K562 (cell line): ENCODE data around the gene CTDSP1. TPM values are rescaled to one million over a fixed set of nuclear protein-coding genes. Genes with fewer than 3 reads are reported as not detected.

ENCODE experiments used
- ARHGAP35 ChIP-seq: fragments of 450-650 bp; IDR thresholded peaks from 2 replicates; pipeline ENCODE4 v1.6.1; 2018; ENCODE audit not compliant: partially characterized antibody
- CREB3L1 ChIP-seq: fragments of 450-650 bp; IDR thresholded peaks from 2 replicates; pipeline ENCODE4 v1.6.1; 2014; ENCODE audit warnings: low read depth, mild to moderate bottlenecking, moderate library complexity, borderline replicate concordance
- HMGXB4 ChIP-seq: sonication (generic); formaldehyde crosslinking; IDR thresholded peaks from 2 replicates; pipeline ENCODE4 v1.8.1; 2023; ENCODE audit warnings: mild to moderate bottlenecking, missing genetic modification reagents
- ILK ChIP-seq: fragments of 450-650 bp; IDR thresholded peaks from 2 replicates; pipeline ENCODE4 v1.6.1; 2016; ENCODE audit warnings: missing genetic modification characterization, low read depth, mild to moderate bottlenecking, missing compliant biosample characterization, moderate library complexity, borderline replicate concordance
- MTF1 ChIP-seq: fragments of 250-450 bp; sonication (Bioruptor Pico); IDR thresholded peaks from 2 replicates; pipeline ENCODE4 v1.9.0; 2021; ENCODE audit warnings: moderate library complexity, mild to moderate bottlenecking, inconsistent platforms, borderline replicate concordance
- NCOA2 ChIP-seq, 2 experiments: fragments of 450-650 bp; IDR thresholded peaks; 2 replicates each; pipeline ENCODE4 v1.6.1; 2018; ENCODE audit warnings: mild to moderate bottlenecking in 2 of 2, moderate library complexity in 1 of 2; ENCODE audit not compliant: partially characterized antibody in 2 of 2
- TARDBP ChIP-seq: fragments of 450-650 bp; IDR thresholded peaks from 2 replicates; pipeline ENCODE4 v1.6.1; 2016
- UBTF ChIP-seq, 2 experiments: IDR thresholded peaks; 2 replicates each; pipeline ENCODE4 v1.6.1; 2012; ENCODE audit warnings: improper control_type of control experiment in 2 of 2, low read depth in 2 of 2, low read length in 2 of 2, borderline replicate concordance in 1 of 2
- ZNF165 ChIP-seq: fragments of 250-450 bp; sonication (Bioruptor Pico); IDR thresholded peaks from 2 replicates; pipeline ENCODE4 v1.4.0; 2020; ENCODE audit warnings: borderline replicate concordance
- ZNF384 ChIP-seq: IDR thresholded peaks from 2 replicates; pipeline ENCODE4 v1.6.1; 2012; ENCODE audit warnings: low read depth, low read length, improper control_type of control experiment
- polyA plus RNA-seq, 8 experiments: library from polyadenylated mRNA; depleted of rRNA in 4 of 8; stranded (reverse) in 5 of 8; unstranded in 3 of 8; fragments of >200 nt; fragmentation: Nextera tagmentation in 2 of 8; fragmentation: Illumina TruSeq in 1 of 8; extraction: Ambion mirVana in 2 of 8; extraction: Trizol in 1 of 8; gene quantifications; 2 replicates each; pipeline versions ENCODE4 v1.2.1 to v1.2.3, GENCODE V29; 2011 to 2014; ENCODE audit warnings: inconsistent platforms in 1 of 8, missing spikeins in 1 of 8
- total RNA-seq, 7 experiments: library from RNA; depleted of rRNA in 6 of 7; stranded (reverse); fragments of >200 nt in 6 of 7; fragmentation: Illumina TruSeq in 2 of 7; extraction: Trizol in 2 of 7; gene quantifications; 2 replicates each; pipeline versions ENCODE4 v1.2.1 to v1.2.3, GENCODE V29; 2011 to 2021; ENCODE audit warnings: low replicate concordance in 1 of 7

The CTDSP1 gene
- total and polyA plus RNA-seq, 9 of the 15 experiments (the other 6 are each of a cell fraction or from before 2014, with no cell fraction given), result 2.4 to 74.8 (median 45.8) TPM

- TF ChIP-seq UBTF (IDR thresholded peaks at IDR 0.05; ENCODE audit: borderline replicate concordance in 1 of 2, low read depth in 2 of 2, low read length in 2 of 2), result peak; percentile 65 to 73; a peak in 1 of 4 replicates
- no peak for TF ChIP-seq HMGXB4 (CRISPR knock-in tag)
- TF ChIP-seq MTF1 (CRISPR knock-in tag), result no peak
- peak in 1 of 2 experiments; percentile 99 for TF ChIP-seq NCOA2 (IDR thresholded peaks at IDR 0.05; ENCODE audit: partially characterized antibody in 2 of 2)
- no peak for TF ChIP-seq ILK (tag)
- TF ChIP-seq TARDBP, result 0 out of 2 replicates have a peak, but pooled peaks have one; percentile 20
- no peak for TF ChIP-seq CREB3L1
- TF ChIP-seq ARHGAP35, result no peak
- TF ChIP-seq ZNF384, result peak; percentile 27; the same call in 1 of the 2 replicates
- TF ChIP-seq ZNF165 (CRISPR knock-in tag), result no peak
These were observed 3.6 kb upstream of the CTDSP1 start (continued) for GRCh38 chr2:218395826-218396687.
